Measurements from ENCODE around the gene SLU7.

Gene SLU7

GRCh38 chr5:160418561-160419457, at the start of gene SLU7:
SLU7 (minus strand) TSS chr5:160419081; CDS start chr5:160415294, 3,787 bp downstream.
- DNase-seq: peak; percentile 79 to 88 (median 85)

- DNase-seq: no peak
Observed at GRCh38 chr5:160468363-160468975, 49.6 kb upstream of the SLU7 start.

GRCh38 chr5:160467555-160468362, 48.9 kb upstream of the SLU7 start:
- DNase-seq: peak; percentile 54 to 71 (median 58)

- DNase-seq: no peak
Observed at GRCh38 chr5:160466889-160467554, 48.1 kb upstream of the SLU7 start.

GRCh38 chr5:160466116-160466515, 47.2 kb upstream of the SLU7 start:
- DNase-seq: no peak

GRCh38 chr5:160464466-160464797, 45.6 kb upstream of the SLU7 start:
- DNase-seq: no peak

- no peak for DNase-seq
Observed at GRCh38 chr5:160463740-160464465, 45.0 kb upstream of the SLU7 start.

GRCh38 chr5:160463227-160463626, 44.3 kb upstream of the SLU7 start:
- DNase-seq: no peak

GRCh38 chr5:160462167-160462566, 43.3 kb upstream of the SLU7 start:
- no peak for DNase-seq

GRCh38 chr5:160461378-160461777, 42.5 kb upstream of the SLU7 start:
- no peak for DNase-seq

- no peak for DNase-seq
Observed at GRCh38 chr5:160460377-160461049, 41.6 kb upstream of the SLU7 start.

GRCh38 chr5:160458806-160459800, 40.2 kb upstream of the SLU7 start:
- DNase-seq: no peak

GRCh38 chr5:160457252-160457651, 38.4 kb upstream of the SLU7 start:
- no peak for DNase-seq

GRCh38 chr5:160456480-160457177, 37.7 kb upstream of the SLU7 start:
- no peak for DNase-seq

- no peak for DNase-seq
Observed at GRCh38 chr5:160455600-160455999, 36.7 kb upstream of the SLU7 start.

GRCh38 chr5:160453751-160454150, 34.9 kb upstream of the SLU7 start:
- no peak for DNase-seq

- no peak for DNase-seq
Observed at GRCh38 chr5:160452795-160453194, 33.9 kb upstream of the SLU7 start.

GRCh38 chr5:160452036-160452435, 33.2 kb upstream of the SLU7 start:
- no peak for DNase-seq

GRCh38 chr5:160451281-160451680, 32.4 kb upstream of the SLU7 start:
- DNase-seq: no peak
